ENCODE results near the gene SMIM35.
"Not testable (repeated sequence)": the region's sequence is repeated elsewhere in the genome, so short reads cannot be mapped to it uniquely, and the experiment has no call there.

The SMIM35 gene

DNA sequence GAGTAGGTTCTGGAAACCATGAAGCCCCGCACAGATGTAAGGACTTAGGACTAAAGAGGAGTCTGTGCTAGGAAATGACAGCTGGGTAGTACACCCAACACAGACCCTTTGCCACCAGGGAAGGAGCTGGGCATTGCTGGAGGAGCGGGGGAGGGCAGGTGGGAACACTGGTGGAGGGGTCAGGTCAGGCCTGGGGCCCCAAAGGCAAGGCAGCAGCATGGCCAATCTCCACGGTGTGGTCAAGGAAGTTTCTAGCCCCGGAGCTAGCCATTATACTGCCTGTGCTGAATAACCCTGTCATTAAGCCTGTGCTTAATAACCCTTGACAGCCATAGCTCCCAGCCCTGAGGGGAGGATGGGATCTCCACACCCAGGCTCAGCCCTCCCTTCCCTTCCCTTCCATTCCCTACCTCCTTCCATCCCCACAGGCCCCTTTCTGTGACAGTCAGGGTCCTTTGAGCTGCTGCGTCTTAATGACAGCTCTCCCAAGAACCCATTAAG lies 7.8 kb downstream of the SMIM35 start:
- no peak for DNase-seq

DNA sequence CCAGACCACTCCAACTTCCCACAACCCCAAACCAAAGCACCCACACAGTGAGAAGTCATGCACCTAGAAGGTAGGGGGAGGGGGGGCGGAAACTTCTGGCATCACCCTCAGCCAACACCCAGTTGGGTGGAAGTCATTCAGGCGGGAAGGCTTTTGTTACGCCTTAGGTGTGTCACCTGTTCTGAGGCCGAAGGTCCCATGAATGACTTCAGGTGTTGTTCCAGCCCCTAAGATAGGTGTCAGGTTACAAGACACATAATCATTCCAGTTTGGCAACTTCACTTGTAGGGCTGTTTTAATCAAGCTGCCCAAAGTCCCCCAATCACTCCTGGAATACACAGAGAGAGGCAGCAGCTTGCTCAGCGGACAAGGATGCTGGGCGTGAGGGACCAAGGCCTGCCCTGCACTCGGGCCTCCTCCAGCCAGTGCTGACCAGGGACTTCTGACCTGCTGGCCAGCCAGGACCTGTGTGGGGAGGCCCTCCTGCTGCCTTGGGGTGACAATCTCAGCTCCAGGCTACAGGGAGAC lies 9.9 kb downstream of the SMIM35 start, which contains the start of gene TMPRSS4:
Gene TMPRSS4 (plus strand): TSS at position 325 of the 528 bp plus-strand sequence. CDS start 225 bp downstream, outside the sequence.
- DNase-seq = no peak

DNA sequence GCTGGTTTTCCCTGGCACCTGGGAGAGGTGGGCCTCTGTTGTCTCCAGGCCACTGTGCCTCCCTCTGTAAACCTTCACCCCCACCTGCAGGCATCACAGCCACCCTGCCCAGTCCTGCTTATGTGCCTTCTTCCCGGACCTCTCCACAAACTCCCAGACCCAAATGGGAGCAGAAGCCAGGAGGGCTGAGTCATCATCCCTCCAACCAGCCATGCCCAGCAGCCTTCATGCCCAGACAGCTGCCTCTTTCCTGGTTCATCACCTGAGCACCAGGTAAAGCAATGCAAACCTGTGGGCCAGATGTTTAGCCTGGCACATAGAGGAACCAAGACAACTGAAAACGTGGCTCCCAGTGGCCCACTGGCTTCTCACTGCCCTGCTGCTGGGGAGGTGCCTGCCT lies 12.0 kb downstream of the SMIM35 start:
- DNase-seq = no peak

DNA sequence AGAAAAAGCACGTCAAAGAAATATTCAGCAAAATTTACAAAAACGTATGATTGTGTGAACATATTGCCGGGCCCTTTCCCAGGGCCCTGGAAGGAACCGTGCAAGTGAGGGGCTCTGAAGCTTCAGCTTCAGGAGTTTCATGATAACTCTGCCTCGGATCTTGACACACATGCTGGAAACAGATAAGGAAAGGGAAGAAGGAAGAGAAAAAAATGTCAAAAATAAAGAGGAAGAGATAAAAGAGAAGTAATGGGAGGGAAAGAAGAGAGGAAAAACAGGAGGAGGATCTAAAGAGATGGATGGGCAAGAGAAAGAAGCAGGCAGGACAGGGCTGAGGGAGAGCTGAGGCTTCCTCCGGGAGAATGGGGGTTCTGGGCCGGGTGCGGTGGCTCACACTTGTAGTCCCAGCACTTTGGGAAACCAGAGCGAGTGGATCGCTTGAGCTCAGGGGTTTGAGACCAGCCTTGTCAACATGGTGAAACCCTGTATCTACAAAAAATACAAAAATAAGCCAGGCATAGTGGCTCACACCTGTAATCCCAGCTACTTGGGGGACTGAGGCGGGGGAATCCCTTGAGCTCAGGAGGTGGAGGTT lies 12.6 kb downstream of the SMIM35 start:
- DNase-seq = no peak

DNA sequence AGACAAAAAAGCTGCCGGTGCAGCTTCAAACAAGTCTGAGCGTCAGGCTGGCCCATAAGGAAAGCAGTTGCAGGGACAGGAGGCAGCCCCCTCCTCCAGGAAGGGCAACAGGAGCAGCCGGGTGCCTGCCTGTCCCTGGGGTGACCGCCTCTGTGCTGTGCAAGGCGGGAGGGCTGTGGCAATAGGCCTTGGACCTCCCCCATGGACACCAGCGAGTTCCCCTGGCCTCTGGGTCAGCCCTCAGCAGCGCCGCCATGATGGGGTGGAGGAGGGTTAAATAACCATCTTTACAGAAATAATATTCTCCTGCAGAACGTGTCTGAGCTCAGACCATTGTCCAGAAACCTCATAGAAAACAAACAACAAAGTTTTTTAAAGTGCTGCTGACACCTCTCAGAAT lies 13.2 kb downstream of the SMIM35 start:
- DNase-seq = no peak

DNA sequence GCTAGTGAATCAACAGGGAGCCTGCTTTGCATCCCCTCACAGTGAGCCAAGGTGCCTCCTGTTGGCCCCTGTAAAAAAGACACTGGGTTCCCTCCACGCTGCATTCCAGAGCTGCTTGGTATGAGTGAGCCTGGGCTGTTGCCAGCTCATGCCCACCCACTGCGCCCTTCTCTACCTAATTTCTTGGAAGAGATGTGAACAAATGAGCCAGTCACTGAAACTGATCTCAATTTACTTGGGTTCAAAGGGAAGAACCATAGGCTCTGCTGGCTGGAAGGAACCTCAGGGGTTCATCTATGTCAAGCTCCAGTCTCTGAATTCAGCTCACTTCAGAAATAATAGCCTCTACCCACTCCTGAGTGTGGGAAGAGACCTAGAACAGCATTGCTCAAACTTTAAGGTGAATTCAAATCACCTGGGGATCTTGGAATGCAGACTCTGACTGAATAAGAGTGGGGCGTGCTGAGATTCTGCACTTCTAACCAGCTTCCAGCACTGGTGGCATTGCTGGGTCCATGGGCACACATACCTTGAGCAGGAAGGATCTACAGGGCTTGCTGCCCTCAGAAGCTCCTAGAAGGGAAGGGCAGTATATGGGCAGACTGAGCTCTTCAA lies 15.2 kb downstream of the SMIM35 start:
- no peak for DNase-seq

DNA sequence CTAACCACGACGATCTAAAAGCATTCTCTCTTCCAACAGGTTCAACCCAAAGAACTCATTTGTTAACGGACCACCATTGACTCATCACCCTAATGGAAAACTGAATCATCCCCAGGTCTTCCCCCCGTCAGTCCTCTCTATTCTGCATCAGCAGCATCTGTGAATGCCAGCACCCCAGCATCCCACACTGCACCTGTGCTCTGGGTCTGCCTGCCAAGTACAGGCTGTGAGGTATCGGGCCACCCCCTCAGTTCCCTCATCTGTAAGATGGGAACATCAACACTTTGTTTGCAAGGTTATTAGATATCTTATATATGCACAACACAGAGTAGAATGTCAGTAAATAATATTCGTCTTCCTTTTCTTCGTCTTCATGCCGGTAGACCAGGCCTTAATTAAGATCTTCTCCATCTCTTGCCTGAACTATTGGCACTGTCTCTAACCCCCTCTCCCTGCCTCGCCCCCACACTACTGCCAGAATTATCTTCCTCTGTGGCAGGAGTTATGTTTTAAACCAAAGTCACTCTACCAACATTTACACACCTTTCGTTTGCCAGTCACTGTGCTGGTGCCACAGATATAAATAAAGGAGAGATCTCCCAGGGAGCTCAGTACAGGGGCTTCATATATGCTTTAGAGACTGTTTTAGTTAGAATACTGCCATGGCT lies 17.7 kb downstream of the SMIM35 start:
- no peak for DNase-seq

DNA sequence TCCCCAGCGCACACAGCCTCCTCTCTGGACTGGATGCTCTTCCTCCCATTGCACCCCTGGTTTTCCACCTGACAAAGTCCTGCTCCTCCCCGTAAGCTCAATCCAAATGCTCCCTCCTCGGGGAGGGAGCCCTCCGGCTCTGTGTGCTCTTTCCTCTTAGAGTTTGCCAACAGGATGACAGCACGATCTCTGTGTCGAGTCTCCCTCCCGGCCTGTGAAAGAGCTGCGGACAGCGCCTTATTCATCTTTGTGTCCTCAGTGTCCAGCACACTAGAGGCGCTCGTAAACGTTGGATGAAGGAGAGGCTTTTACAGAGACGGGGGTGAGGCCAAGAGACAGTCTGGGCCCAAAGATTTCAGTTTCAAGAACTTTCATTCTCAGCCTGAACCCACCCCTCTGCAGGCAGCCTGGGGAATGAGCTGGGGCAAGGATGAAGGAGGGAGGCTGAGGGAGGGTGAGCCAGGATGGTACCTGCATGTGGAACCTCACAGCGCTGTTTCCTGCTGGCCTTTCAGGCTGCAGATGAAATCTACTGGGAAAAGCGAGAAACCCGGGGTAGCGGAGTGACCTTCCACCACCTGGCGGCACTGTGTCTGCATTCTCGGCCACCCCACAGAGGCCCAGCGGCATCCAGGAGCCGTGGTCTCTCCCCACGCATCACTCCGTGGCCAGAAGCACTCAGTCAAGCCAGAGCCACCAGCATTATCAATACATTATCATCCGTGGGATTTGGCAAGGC lies 18.4 kb downstream of the SMIM35 start:
- no peak for DNase-seq

DNA sequence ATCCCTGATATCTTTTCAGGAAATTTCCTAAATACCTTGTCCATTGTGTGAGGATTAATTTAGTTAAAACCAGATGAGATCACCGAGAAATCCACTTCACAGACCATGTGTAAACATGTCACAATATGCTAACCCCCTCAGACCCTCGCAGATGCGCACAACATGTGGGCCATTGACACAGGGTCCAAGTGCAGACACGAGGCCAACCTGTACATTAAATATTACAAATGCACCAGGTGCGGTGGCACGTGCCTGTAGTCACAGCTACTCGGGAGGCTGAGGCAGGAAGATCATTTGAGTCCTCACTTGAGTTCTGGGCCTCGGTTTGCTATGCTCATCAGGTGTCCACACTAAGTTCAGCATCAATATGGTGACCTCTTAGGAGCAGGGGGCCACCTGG lies 19.8 kb downstream of the SMIM35 start:
- no peak for DNase-seq

DNA sequence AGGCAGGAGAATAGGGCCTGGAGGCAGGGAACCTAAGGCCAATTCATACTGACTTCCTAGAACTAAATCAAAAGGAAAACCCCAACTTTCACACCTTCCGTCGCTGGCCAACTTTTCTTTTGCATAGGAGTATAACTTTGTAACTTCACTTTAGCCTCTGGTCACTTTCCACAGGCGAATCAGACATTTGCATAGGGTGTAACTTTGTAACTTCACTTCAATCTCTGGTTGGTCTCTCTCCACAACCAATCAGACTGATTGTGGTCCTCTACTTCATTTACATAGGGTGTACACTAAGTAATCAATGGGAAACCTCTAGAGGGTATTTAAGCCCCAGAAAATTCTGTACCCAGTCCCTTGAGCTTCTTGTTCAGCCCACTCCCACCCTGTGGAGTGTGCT lies 21.4 kb downstream of the SMIM35 start:
- no peak for DNase-seq

DNA sequence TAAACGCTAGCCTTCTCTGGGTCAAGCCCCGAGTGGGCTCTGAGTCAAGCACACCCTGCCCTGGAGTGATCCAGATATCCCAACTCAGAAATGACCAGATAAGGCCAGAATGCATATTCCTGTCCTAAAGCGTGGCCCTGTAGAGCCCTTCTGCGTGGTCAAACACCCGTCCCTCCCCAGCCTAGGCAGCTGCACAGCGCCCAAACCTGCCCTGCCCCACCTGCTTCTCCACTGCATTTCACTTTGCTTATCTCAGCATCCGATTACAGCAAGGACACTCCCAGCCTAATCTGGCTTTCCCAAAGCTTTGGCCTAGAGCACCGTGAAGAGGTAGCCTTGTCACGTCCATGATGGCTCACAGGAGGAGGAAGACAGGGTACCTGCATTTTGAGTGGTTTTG lies 21.8 kb downstream of the SMIM35 start:
- DNase-seq = no peak

DNA sequence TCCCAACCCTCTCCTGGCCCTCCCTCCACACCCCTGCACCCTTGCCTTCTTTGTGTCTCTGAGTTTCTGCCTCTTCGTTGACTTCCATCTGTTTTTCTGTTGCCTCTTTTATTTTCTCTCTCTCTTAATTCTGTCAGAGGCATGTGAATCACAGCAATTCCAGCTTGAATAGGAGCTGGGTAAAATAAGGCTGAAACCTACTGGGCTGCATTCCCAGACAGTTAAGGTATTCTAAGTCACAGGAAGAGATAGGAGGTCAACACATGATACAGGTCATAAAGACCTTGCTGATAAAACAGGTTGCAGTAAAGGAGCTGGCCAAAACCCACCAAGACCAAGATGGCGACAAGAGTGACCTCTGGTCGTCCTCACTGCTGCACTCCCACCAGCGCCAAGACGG lies 24.1 kb downstream of the SMIM35 start:
- DNase-seq = not testable (repeated sequence)

DNA sequence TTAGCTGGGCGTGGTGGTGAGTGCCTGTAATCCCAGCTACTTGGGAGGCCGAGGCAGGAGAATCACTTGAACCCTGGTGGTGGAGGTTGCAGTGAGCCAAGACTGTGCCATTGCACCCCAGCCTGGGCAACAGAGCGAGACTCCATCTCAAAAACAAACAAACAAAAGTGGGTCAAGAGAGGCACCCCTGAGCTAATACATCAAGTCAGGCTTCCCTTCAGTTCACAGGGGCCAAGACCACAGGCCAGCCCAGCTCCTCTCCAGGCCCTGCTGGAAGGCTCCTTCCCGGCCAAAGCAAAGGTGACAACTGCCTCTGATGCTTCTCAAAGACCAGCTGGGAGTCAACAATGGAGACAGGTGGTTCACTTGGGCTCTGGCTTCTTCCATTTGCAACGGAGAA lies 24.6 kb downstream of the SMIM35 start:
- DNase-seq = not testable (repeated sequence)

DNA sequence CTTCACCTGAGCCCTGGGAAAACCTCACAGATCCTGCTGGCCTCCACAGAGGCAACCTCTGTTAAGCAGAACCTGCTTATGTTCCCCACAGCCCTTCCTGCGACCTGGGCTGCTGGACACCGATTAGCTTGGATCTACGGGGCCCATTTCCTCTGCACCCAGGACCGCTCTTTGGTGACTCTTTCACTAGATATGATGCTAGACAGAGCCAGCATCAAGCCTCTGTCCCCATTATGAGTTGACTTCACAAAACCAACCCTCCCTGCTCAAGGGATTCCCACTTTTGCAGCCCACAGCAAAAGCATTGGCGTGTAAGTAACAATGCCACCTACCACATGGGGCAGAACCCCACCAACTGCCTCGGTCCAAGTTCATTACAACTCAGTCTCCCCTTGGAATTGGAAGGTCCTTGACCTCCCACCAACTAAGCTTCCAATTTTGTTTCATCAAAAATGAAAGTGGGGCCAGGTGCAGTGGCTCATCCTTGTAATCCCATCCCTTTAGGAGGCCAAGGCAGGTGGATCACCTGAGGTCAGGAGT lies 25.1 kb downstream of the SMIM35 start:
- DNase-seq = no peak

DNA sequence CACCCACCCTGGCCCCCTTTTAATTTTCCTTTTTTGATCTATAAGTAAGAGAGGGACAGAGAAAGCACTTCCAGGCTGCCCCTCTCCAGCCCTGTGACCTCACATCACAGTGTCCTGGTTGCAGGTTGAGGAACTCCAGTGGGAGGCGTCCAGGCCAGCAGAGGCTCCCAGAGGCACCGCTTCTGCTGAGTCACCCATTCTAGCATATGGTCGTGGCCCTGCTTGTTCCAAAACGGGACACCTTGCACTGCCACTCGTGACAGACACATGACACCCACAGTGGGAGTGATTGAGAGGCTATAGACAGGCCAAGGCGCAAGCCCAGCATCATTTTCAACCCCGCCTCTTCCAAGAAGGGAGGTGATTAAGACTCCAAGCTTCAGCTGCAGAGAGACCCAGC lies 25.9 kb downstream of the SMIM35 start:
- DNase-seq = no peak

DNA sequence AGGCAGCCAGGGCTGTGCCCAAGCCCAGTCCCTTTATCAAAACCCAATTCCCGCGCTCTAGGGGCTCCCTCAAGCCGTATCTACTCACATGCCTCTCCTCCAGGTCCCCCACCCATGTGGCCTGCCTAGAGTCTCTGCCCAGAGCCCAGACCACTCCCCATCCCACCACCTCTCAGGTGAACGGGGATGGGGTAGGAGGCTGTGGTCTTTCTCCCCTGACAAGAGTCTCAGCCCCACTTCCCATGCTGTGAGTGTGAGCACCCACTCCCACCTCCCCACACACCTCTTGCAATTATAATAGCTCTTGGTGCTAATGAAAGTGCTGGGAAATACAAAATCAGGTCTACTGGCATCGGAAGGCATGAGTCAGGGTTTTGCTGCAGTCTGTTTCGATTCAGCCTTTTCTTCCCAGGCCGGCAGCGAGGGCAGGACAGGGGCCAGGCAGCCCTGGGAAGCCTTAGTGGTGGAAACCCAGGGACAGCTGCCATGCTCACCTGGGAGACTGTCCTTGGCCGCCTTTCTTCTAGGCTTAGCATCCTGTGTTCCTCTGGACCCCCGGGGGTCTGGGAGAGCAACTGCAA lies 26.6 kb downstream of the SMIM35 start:
- no peak for DNase-seq

DNA sequence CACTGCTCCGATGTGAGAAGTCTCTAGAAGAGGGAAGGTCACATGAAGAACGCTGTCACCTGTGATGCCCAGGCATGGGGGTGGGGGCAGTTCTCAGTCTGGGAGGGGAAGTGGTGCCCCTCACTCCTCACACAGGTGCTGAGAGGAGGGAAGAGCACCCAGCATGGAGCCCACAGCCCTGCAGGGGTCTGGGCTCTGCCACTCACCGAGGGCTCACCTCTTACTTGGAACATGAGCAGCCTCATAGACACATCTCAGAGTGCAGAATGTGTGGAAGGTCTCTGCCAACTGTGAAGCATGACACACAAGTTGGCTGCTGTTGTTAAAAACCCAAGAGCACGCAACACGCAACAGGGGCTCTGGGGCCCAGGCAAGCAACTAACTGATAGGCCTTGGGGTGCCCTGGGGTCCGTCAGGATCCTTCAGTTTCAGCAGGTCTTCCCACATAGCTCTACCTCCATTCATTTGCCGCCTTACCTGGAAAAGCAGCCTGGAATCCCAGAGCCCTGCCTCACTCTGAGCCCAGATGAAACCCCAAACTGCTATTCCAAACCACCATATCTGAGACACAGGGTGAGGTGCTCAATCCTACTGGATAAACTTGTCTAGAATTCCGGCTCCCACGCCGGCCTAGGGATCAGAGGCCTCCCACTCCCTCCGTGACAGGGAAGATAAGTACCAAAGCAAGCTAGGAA lies 27.4 kb downstream of the SMIM35 start:
- no peak for DNase-seq

DNA sequence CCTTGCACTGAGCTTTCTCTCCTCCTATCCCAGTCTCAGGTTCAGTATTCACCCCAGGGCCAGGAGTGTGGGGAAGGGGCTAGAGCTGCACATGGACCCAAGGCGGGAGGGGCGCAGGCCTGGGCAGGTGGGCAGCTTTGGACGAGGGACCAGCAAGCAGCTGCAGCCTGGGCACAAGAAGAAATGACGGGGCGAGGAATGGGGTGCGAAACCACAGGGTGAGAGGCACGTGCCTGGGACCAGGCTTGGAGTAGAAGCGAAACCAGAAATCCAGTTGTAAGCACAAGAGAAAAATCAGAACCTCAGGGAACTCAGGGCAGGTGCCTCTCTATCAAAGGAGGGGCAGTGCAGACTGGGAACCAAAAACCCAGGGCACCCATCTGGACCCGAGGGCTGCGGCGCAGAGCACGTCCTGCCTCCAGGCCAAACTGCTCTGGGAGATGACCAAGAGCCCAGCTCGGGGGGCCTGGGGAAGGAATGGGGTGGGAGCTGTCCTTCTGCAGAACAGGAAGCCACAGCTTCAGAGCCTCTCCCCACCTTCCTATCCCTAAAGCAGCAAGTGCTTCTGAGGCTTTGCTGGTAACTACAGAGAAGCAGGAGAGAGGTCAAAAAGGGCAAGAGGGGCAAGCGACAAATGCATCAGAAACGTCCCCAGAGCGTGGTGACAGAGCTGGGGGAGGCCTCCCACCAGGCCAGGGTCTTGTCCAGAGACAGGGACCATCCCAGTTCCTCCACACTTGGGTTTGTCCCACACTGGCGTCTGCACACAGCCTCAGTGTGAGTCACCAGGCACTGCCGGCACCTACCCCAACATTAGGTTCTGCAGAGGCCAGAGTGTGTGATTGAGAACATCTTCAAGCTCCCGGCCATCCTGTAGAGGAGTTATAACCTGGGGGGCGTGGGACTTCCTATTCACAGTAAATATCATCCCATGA lies 28.2 kb downstream of the SMIM35 start:
- DNase-seq = no peak

DNA sequence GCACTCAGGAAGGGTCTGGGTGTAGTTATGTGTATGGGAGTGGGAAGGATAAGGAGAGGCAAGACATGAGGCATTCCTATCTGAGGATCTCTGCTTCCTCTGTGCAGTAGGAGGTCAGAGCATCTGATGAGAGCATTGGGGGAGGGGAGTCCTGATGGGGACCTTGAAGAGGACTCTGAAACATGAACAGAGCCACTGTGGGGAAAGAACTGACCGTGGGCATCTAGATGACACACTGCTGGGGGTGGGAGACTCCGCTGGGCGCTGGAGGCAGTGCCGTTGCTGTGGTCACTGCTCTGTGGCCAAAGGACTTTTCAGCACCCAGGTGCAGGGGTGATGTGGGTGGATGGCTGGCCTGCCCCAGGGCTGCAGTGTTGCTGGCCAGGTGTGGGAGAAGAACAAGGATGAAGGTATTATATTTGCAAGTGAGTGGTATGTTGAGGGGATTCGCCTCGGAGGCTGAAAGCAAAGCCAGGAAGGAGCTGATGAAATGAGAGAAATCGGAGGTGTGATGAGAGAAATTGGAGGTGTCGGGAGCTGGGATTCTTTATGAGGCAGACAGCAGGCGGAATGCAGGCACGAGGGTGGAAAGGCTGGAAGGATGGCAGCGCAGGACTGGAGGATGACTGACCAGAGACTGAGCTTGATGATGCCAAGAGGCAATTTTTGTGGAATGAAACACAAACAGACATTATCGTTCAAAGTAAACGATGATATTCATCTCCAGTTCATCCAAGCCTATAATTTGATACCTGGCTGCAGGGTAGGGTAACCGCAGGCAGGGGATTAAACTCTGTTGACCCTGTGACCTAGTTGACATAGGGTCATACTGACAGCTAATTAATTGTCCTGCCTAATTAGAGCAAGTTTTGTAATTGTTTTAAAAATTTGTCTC lies 29.3 kb downstream of the SMIM35 start:
- no peak for DNase-seq

DNA sequence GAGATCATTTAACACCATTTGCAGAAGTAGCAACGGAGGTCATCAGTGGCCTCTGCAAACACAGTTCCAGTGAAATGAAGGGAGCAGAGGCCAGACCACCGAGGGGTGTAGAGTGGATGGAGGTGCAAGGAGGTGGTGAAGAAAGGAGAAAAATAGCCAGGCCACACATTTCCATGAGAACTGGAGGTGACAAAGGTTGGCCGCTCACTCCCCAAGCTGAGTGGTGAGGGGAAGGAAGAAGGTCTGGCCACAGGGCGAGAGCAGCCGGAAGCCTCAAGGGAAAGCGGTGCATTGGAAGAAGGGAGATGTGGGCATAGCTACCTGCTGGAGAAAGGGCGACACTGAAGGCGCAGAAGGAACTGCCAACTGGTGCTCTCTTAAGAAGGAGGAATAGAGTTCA lies 30.0 kb downstream of the SMIM35 start:
- no peak for DNase-seq
